ENCODE results near the gene CLINT1.
"Not testable (repeated sequence)": the region's sequence is repeated elsewhere in the genome, so short reads cannot be mapped to it uniquely, and the experiment has no call there.

CLINT1 gene

GRCh38 chr5:157888814-157889532, 30.0 kb upstream of the CLINT1 start:
- no peaks in the 10 kb centered on the region for H3K27me3 ChIP-seq (ENCODE audit: insufficient read depth, low read length)
- no peaks in the 10 kb centered on the region for H3K36me3 ChIP-seq (ENCODE audit: insufficient read depth, low read length)
- no peaks in the 10 kb centered on the region for H3K79me2 ChIP-seq (ENCODE audit: insufficient read depth, low read length)
- H3K27ac ChIP-seq (ENCODE audit: low read depth, low read length, poor library complexity, severe bottlenecking), result no peak overlapping the region
- H3F3A ChIP-seq (ENCODE audit: insufficient read depth, low read length), result no peaks in the 10 kb centered on the region
- no peak overlapping the region for H3K4me2 ChIP-seq (ENCODE audit: low read length)
- H3K4me3 ChIP-seq (ENCODE audit: low read depth, low read length, poor library complexity, severe bottlenecking), result no peak overlapping the region
- TF ChIP-seq CTCF (IDR thresholded peaks at IDR 0.05; ENCODE audit: low read length) (no peak), EZH2 (IDR thresholded peaks at IDR 0.05; ENCODE audit: borderline replicate concordance, low read length) (no peak)
- no peaks in the 10 kb centered on the region for H3K9me2 ChIP-seq (ENCODE audit: low read depth, low read length)
- peaks cover 3% of the 10 kb centered on the region; the same call in 1 of the 2 replicates for H3K9me3 ChIP-seq (ENCODE audit: low read length)
- no peak overlapping the region for H2AFZ ChIP-seq (ENCODE audit: low read length)
- no peak overlapping the region for H3K9ac ChIP-seq (ENCODE audit: low read length)
- no peaks in the 10 kb centered on the region for H4K20me1 ChIP-seq (ENCODE audit: insufficient read depth, low read length)
- peaks cover 5% of the 10 kb centered on the region for H3K4me1 ChIP-seq (ENCODE audit: insufficient read depth, low read length, severe bottlenecking)

- H3K9me2 ChIP-seq (ENCODE audit: low read depth, low read length), result no peaks in the 10 kb centered on the region
- peaks cover 5% of the 10 kb centered on the region for H3K4me1 ChIP-seq (ENCODE audit: insufficient read depth, low read length, severe bottlenecking)
- no peak overlapping the region for H3K4me2 ChIP-seq (ENCODE audit: low read length)
- H3K4me3 ChIP-seq (ENCODE audit: low read depth, low read length, poor library complexity, severe bottlenecking), result no peak overlapping the region
- H3F3A ChIP-seq (ENCODE audit: insufficient read depth, low read length), result no peaks in the 10 kb centered on the region
- H3K9me3 ChIP-seq (ENCODE audit: low read length), result peaks cover 3% of the 10 kb centered on the region; the same call in 1 of the 2 replicates
- no peak overlapping the region for H3K9ac ChIP-seq (ENCODE audit: low read length)
- no peaks in the 10 kb centered on the region for H3K27me3 ChIP-seq (ENCODE audit: insufficient read depth, low read length)
- H3K36me3 ChIP-seq (ENCODE audit: insufficient read depth, low read length), result no peaks in the 10 kb centered on the region; the same call in 1 of the 2 replicates
- no peaks in the 10 kb centered on the region for H4K20me1 ChIP-seq (ENCODE audit: insufficient read depth, low read length)
- H3K27ac ChIP-seq (ENCODE audit: low read depth, low read length, poor library complexity, severe bottlenecking), result no peak overlapping the region
- no peak overlapping the region for H2AFZ ChIP-seq (ENCODE audit: low read length)
- no peaks in the 10 kb centered on the region for H3K79me2 ChIP-seq (ENCODE audit: insufficient read depth, low read length)
- TF ChIP-seq CTCF (IDR thresholded peaks at IDR 0.05; ENCODE audit: low read length) (no peak), EZH2 (IDR thresholded peaks at IDR 0.05; ENCODE audit: borderline replicate concordance, low read length) (no peak)
Measured at GRCh38 chr5:157886796-157887380, 27.9 kb upstream of the CLINT1 start.

GRCh38 chr5:157885051-157885450, 26.1 kb upstream of the CLINT1 start:
- H4K20me1 ChIP-seq (ENCODE audit: insufficient read depth, low read length); H3K27ac ChIP-seq (ENCODE audit: low read depth, low read length, poor library complexity, severe bottlenecking); H3K79me2 ChIP-seq (ENCODE audit: insufficient read depth, low read length); H3K9ac ChIP-seq (ENCODE audit: low read length); H2AFZ ChIP-seq (ENCODE audit: low read length); H3K4me3 ChIP-seq (ENCODE audit: low read depth, low read length, poor library complexity, severe bottlenecking); H3K4me1 ChIP-seq (ENCODE audit: insufficient read depth, low read length, severe bottlenecking); H3F3A ChIP-seq (ENCODE audit: insufficient read depth, low read length); H3K9me3 ChIP-seq (ENCODE audit: low read length); H3K36me3 ChIP-seq (ENCODE audit: insufficient read depth, low read length); H3K9me2 ChIP-seq (ENCODE audit: low read depth, low read length); H3K4me2 ChIP-seq (ENCODE audit: low read length); H3K27me3 ChIP-seq (ENCODE audit: insufficient read depth, low read length): not testable (repeated sequence)

GRCh38 chr5:157881498-157881897, 22.6 kb upstream of the CLINT1 start:
- not testable (repeated sequence) for H3K79me2 ChIP-seq (ENCODE audit: insufficient read depth, low read length); H3K9me3 ChIP-seq (ENCODE audit: low read length); H3K36me3 ChIP-seq (ENCODE audit: insufficient read depth, low read length); H4K20me1 ChIP-seq (ENCODE audit: insufficient read depth, low read length); H3K27ac ChIP-seq (ENCODE audit: low read depth, low read length, poor library complexity, severe bottlenecking); H3K4me2 ChIP-seq (ENCODE audit: low read length); H3K9ac ChIP-seq (ENCODE audit: low read length); H2AFZ ChIP-seq (ENCODE audit: low read length); H3K4me1 ChIP-seq (ENCODE audit: insufficient read depth, low read length, severe bottlenecking); H3K9me2 ChIP-seq (ENCODE audit: low read depth, low read length); H3K4me3 ChIP-seq (ENCODE audit: low read depth, low read length, poor library complexity, severe bottlenecking); H3K27me3 ChIP-seq (ENCODE audit: insufficient read depth, low read length); H3F3A ChIP-seq (ENCODE audit: insufficient read depth, low read length)

All from OCI-LY1 (cell line).